ENCODE results near the gene ZNF274. TPM values are rescaled to one million over a fixed set of nuclear protein-coding genes. Genes with fewer than 3 reads are reported as not detected.

The ZNF274 gene
- total RNA-seq, 3 donors from 2014 or later (not counting 1 experiment from before 2014, with no cell fraction given): 25.5 to 33.0 (median 30.1) TPM

- WGBS (ENCODE audit: insufficient coverage): 100% methylated on average over 3 of the region's 3 CpGs
- no peaks in the 10 kb centered on the region for H3K27me3 ChIP-seq (ENCODE audit: control insufficient read depth, insufficient read depth, low read length)
- H3K27ac ChIP-seq (ENCODE audit: low read length): no peak overlapping the region
- intact Hi-C loops (cut with micrococcal nuclease): loop anchor here (10.0 kb wide), 1 partner anchor 57 kb away; no protein-coding TSS in a partner anchor
- peaks cover 99% of the 10 kb centered on the region for H3K9me3 ChIP-seq (ENCODE audit: control insufficient read depth, insufficient read depth, low read length)
- H3K36me3 ChIP-seq (ENCODE audit: control insufficient read depth, insufficient read depth, low read length): peaks cover 17% of the 10 kb centered on the region
- no peak overlapping the region for H3K4me3 ChIP-seq (ENCODE audit: low read length)
- Mint-ChIP-seq H3K27me3 (ENCODE audit: low read depth in 2 of 2) (no peaks in the 10 kb centered on the region), H3K4me3 (no peak overlapping the region), H3K9me3 (peaks cover 7 to 17% of the 10 kb centered on the region in 2 donors), H3K4me1 (peaks cover 0 to 5% of the 10 kb centered on the region in 2 donors), H3K36me3 (peaks cover 36% of the 10 kb centered on the region), H3K27ac (no peak overlapping the region)
- TF ChIP-seq CTCF (IDR thresholded peaks at IDR 0.05): no peak
- no peaks in the 10 kb centered on the region for H3K4me1 ChIP-seq (ENCODE audit: control insufficient read depth, insufficient read depth, low read length)
- no peak for ATAC-seq
- DNase-seq: no peak
Measured at GRCh38 chr19:58261600-58261967, 78.7 kb downstream of the ZNF274 start.

- Mint-ChIP-seq H3K4me3 (no peak overlapping the region), H3K27ac (no peak overlapping the region), H3K36me3 (peaks cover 32% of the 10 kb centered on the region), H3K4me1 (peaks cover 0 to 5% of the 10 kb centered on the region in 2 donors), H3K27me3 (ENCODE audit: low read depth in 2 of 2) (no peaks in the 10 kb centered on the region), H3K9me3 (peaks cover 7 to 17% of the 10 kb centered on the region in 2 donors)
- 96% methylated on average over 19 of the region's 19 CpGs for WGBS (ENCODE audit: insufficient coverage)
- peaks cover 99% of the 10 kb centered on the region for H3K9me3 ChIP-seq (ENCODE audit: control insufficient read depth, insufficient read depth, low read length)
- no peaks in the 10 kb centered on the region for H3K27me3 ChIP-seq (ENCODE audit: control insufficient read depth, insufficient read depth, low read length)
- no peak overlapping the region for H3K4me3 ChIP-seq (ENCODE audit: low read length)
- peaks cover 17% of the 10 kb centered on the region for H3K36me3 ChIP-seq (ENCODE audit: control insufficient read depth, insufficient read depth, low read length)
- no peak overlapping the region for H3K27ac ChIP-seq (ENCODE audit: low read length)
- DNase-seq (no peak), ATAC-seq (no peak)
- H3K4me1 ChIP-seq (ENCODE audit: control insufficient read depth, insufficient read depth, low read length): no peaks in the 10 kb centered on the region
- no peak for TF ChIP-seq CTCF (IDR thresholded peaks at IDR 0.05)
- intact Hi-C loops (cut with micrococcal nuclease): loop anchor here (10.0 kb wide), 1 partner anchor 57 kb away; no protein-coding TSS in a partner anchor
Measured at GRCh38 chr19:58261968-58262921, 79.4 kb downstream of the ZNF274 start.

GRCh38 chr19:58262922-58263296 lies 80.0 kb downstream of the ZNF274 start:
- no peak overlapping the region for H3K27ac ChIP-seq (ENCODE audit: low read length)

More at GRCh38 chr19:58262922-58263296, 80.0 kb downstream of the ZNF274 start:
- Mint-ChIP-seq H3K27ac (no peak overlapping the region), H3K4me1 (peaks cover 0 to 3% of the 10 kb centered on the region in 2 donors), H3K36me3 (peaks cover 25% of the 10 kb centered on the region), H3K27me3 (ENCODE audit: low read depth in 2 of 2) (no peaks in the 10 kb centered on the region), H3K4me3 (no peak overlapping the region), H3K9me3 (peaks cover 3 to 13% of the 10 kb centered on the region in 2 donors)
- WGBS (ENCODE audit: insufficient coverage): 95% methylated on average over 7 of the region's 7 CpGs
- Histone ChIP-seq H3K36me3 (ENCODE audit: control insufficient read depth, insufficient read depth, low read length) (peaks cover 17% of the 10 kb centered on the region), H3K9me3 (ENCODE audit: control insufficient read depth, insufficient read depth, low read length) (peaks cover 99% of the 10 kb centered on the region), H3K4me3 (ENCODE audit: low read length) (no peak overlapping the region), H3K27me3 (ENCODE audit: control insufficient read depth, insufficient read depth, low read length) (no peaks in the 10 kb centered on the region), H3K4me1 (ENCODE audit: control insufficient read depth, insufficient read depth, low read length) (no peaks in the 10 kb centered on the region)
- TF ChIP-seq CTCF (IDR thresholded peaks at IDR 0.05): no peak
- intact Hi-C loops (cut with micrococcal nuclease): loop anchor here (10.0 kb wide), 1 partner anchor 58 kb away; no protein-coding TSS in a partner anchor
- no peak for DNase-seq
- no peak for ATAC-seq

Other genes with a start within 250 kb of the ZNF274 start
- gene ZNF418, start 247.7 kb upstream of the ZNF274 start, total RNA-seq: 10 to 100 TPM in 1 of 3 donors, 1 to 10 TPM in 2; 4.3 to 13.3 (median 6.2) TPM
- gene ZNF256, start 235.4 kb upstream of the ZNF274 start, total RNA-seq: 10 to 100 TPM; 17.7 to 31.2 (median 27.2) TPM
- gene C19orf18, start 208.5 kb upstream of the ZNF274 start, total RNA-seq: under 1 TPM; 0.55 to 0.99 (median 0.70) TPM
- gene ZNF606, start 180.2 kb upstream of the ZNF274 start, total RNA-seq: 10 to 100 TPM in 2 of 3 donors, 1 to 10 TPM in 1; 8.9 to 13.5 (median 12.5) TPM
- gene ZSCAN1, start 149.0 kb upstream of the ZNF274 start, total RNA-seq: not detected
- 1 to 10 TPM; 1.6 to 4.3 (median 4.3) TPM for gene ZNF135, start 123.8 kb upstream of the ZNF274 start, total RNA-seq
- 10 to 100 TPM; 29.9 to 42.7 (median 35.9) TPM for gene ZSCAN18, start 84.8 kb upstream of the ZNF274 start, total RNA-seq
- 10 to 100 TPM; 13.0 to 14.9 (median 14.4) TPM for gene ZNF329, start 32.3 kb upstream of the ZNF274 start, total RNA-seq
- gene ZNF544, start 45.9 kb downstream of the ZNF274 start, total RNA-seq: 10 to 100 TPM; 21.9 to 31.5 (median 21.9) TPM
- 1 to 10 TPM; 6.4 to 8.7 (median 7.7) TPM for gene ZNF8, start 95.9 kb downstream of the ZNF274 start, total RNA-seq
- 100 to 1,000 TPM in 2 of 3 donors, 10 to 100 TPM in 1; 96.1 to 142 (median 119) TPM for gene ERVK3-1, start 122.3 kb downstream of the ZNF274 start, total RNA-seq
- 1 to 10 TPM; 2.9 to 4.8 (median 3.2) TPM for gene ZSCAN22, start 143.9 kb downstream of the ZNF274 start, total RNA-seq
- gene A1BG, start 170.4 kb downstream of the ZNF274 start, total RNA-seq: 10 to 100 TPM in 1 of 3 donors, 1 to 10 TPM in 2; 2.0 to 10.6 (median 3.5) TPM
- gene ZNF497, start 179.7 kb downstream of the ZNF274 start, total RNA-seq: under 1 TPM; 0.40 to 0.61 (median 0.60) TPM
- 1 to 10 TPM in 2 of 3 donors, under 1 TPM in 1; 0.63 to 1.4 (median 1.3) TPM for gene ZNF837, start 198.0 kb downstream of the ZNF274 start, total RNA-seq
- 100 to 1,000 TPM; 406 to 580 (median 525) TPM for gene RPS5, start 204.2 kb downstream of the ZNF274 start, total RNA-seq
- gene RNF225, start 212.6 kb downstream of the ZNF274 start, total RNA-seq: under 1 TPM in 1 of 3 donors, not detected in 2; 0.39 TPM
- gene ZNF584, start 225.6 kb downstream of the ZNF274 start, total RNA-seq: 1 to 10 TPM; 1.6 to 3.9 (median 2.8) TPM

Measured in natural killer cell (primary cell).